Mucosa of descending colon (tissue), 3 donors: ENCODE results near the gene DYNLT4. TPM values are rescaled to one million over a fixed set of nuclear protein-coding genes. Genes with fewer than 3 reads are reported as not detected.

Source experiments
- ATAC-seq: fragments of 200-7000 bp; cut with Tn5 transposase; one replicate; pipeline ENCODE4 v1.9.1; 2020; ENCODE audit warnings: mild to moderate bottlenecking, moderate library complexity
- DNase-seq, 3 donors: peaks; one replicate each; pipeline ENCODE4 v3.0.0-alpha.2; 2020
- H3K36me3 ChIP-seq: fragments of 200-600 bp; one replicate; pipeline ENCODE4 v1.8.0; 2021; ENCODE audit warnings: low read depth, mild to moderate bottlenecking
- H3K4me1 ChIP-seq: fragments of 200-600 bp; one replicate; pipeline ENCODE4 v1.8.0; 2021; ENCODE audit warnings: low read depth, mild to moderate bottlenecking
- H3K4me3 ChIP-seq: fragments of 200-600 bp; one replicate; pipeline ENCODE4 v1.8.0; 2021; ENCODE audit warnings: mild to moderate bottlenecking
- H3K9me3 ChIP-seq: fragments of 200-600 bp; one replicate; pipeline ENCODE4 v1.8.0; 2021; ENCODE audit warnings: mild to moderate bottlenecking
- CTCF ChIP-seq: fragments of 200-600 bp; IDR thresholded peaks from one replicate; pipeline ENCODE4 v1.8.0; 2022; ENCODE audit warnings: antibody characterized with exemption, mild to moderate bottlenecking
- intact Hi-C, 2 donors: fragments of 100-400 bp; cut with DNase I in 1 of 2; cut with micrococcal nuclease in 1 of 2; formaldehyde crosslinking; loops; one replicate each; pipeline versions ENCODE4 v1.11.0 to v1.11.1; 2022; cut with DNase I, micrococcal nuclease
- total RNA-seq, 3 donors: library from RNA; stranded (reverse); fragmentation: NEBNext Ultra II Directional in 2 of 3; extraction: Animal tissue kit (Norgen Biotek cat#: 25700) in 2 of 3; gene quantifications; one replicate each; pipeline versions ENCODE4 v1.2.1 to v1.2.4, GENCODE V29; 2021 to 2023
- donor health status: DM: no; HTN: no; CAD: no; lungs with moderate emphysema.
- donor health status: DM: no; HTN: no; CAD: no.
- donor health status: DM: no; HTN: yes; CAD: no.

DYNLT4 gene
- total RNA-seq, 3 donors from 2014 or later, result 0.67 to 1.6 TPM; not detected in 1

- Histone ChIP-seq H3K36me3 (no peaks in the 10 kb centered on the region), H3K4me1 (peaks cover 24% of the 10 kb centered on the region), H3K9me3 (no peaks in the 10 kb centered on the region), H3K4me3 (no peak overlapping the region)
- no peak for ATAC-seq
- DNase-seq, result no peak
- no peak for TF ChIP-seq CTCF
- intact Hi-C loops, result no loop called here
These were observed 28.2 kb downstream of the DYNLT4 start for GRCh38 chr1:44778705-44779576.

- no peak overlapping the region for H3K4me3 ChIP-seq
- H3K36me3 ChIP-seq, result no peaks in the 10 kb centered on the region
- no peak for TF ChIP-seq CTCF
- intact Hi-C loops, result no loop called here
- DNase-seq (no peak), ATAC-seq (no peak)
- peaks cover 19% of the 10 kb centered on the region for H3K4me1 ChIP-seq
- no peaks in the 10 kb centered on the region for H3K9me3 ChIP-seq
These were observed 29.0 kb downstream of the DYNLT4 start for GRCh38 chr1:44777969-44778635.

GRCh38 chr1:44777547-44777946 lies 29.6 kb downstream of the DYNLT4 start:
- no peak for DNase-seq
- no peak for TF ChIP-seq CTCF
- no peak for ATAC-seq
- intact Hi-C loops, result no loop called here
- Histone ChIP-seq H3K4me3 (no peak overlapping the region), H3K9me3 (no peaks in the 10 kb centered on the region), H3K4me1 (peaks cover 19% of the 10 kb centered on the region), H3K36me3 (no peaks in the 10 kb centered on the region)

GRCh38 chr1:44776730-44777068 lies 30.5 kb downstream of the DYNLT4 start:
- Histone ChIP-seq H3K36me3 (no peaks in the 10 kb centered on the region), H3K4me1 (peaks cover 19% of the 10 kb centered on the region), H3K9me3 (no peaks in the 10 kb centered on the region), H3K4me3 (no peak overlapping the region)
- no peak for ATAC-seq
- DNase-seq, result no peak
- intact Hi-C loops, result no loop called here
- no peak for TF ChIP-seq CTCF

GRCh38 chr1:44775930-44776729 lies 31.0 kb downstream of the DYNLT4 start:
- Histone ChIP-seq H3K4me3 (peak overlapping the region; percentile 88), H3K36me3 (no peaks in the 10 kb centered on the region), H3K9me3 (no peaks in the 10 kb centered on the region), H3K4me1 (peaks cover 19% of the 10 kb centered on the region)
- DNase-seq (peak in 2 of 3 donors; percentile 51 to 75), ATAC-seq (peak; percentile 44)
- TF ChIP-seq CTCF, result no peak
- intact Hi-C loops, result no loop called here
